Vagina (tissue), 2 donors: ENCODE data around the gene SEZ6L. TPM values are rescaled to one million over a fixed set of nuclear protein-coding genes. Genes with fewer than 3 reads are reported as not detected.

Experiments
- DNase-seq, 2 donors: peaks; one replicate each; pipeline ENCODE4 v3.0.0-alpha.2; 2017; ENCODE audit errors: extremely low spot score in 2 of 2
- H3K27ac ChIP-seq: fragments of 200-600 bp; sonication (generic); one replicate; pipeline ENCODE4 v1.5.1; 2019
- H3K27me3 ChIP-seq: fragments of 200-600 bp; sonication (generic); one replicate; pipeline ENCODE4 v1.5.1; 2019
- H3K36me3 ChIP-seq, 2 donors: fragments of 200-600 bp; sonication (generic); one replicate each; pipeline ENCODE4 v1.5.1; 2017 to 2019
- H3K4me1 ChIP-seq: fragments of 200-600 bp; sonication (generic); one replicate; pipeline ENCODE4 v1.5.1; 2019
- H3K4me3 ChIP-seq, 2 donors: fragments of 200-600 bp; sonication (generic); 1 replicate in 1 of 2; 2 replicates in 1 of 2; pipeline ENCODE4 v1.5.1; 2016 to 2019
- H3K9me3 ChIP-seq: fragments of 200-600 bp; sonication (generic); one replicate; pipeline ENCODE4 v1.5.1; 2019
- CTCF ChIP-seq, 3 experiments: fragments of 450-650 bp in 2 of 3; fragments of 200-600 bp in 1 of 3; sonication (generic) in 1 of 3; IDR thresholded peaks; one replicate each; pipeline ENCODE4 v1.5.1; 2017 to 2019; ENCODE audit warnings: antibody characterized with exemption in 3 of 3, mild to moderate bottlenecking in 2 of 3, moderate library complexity in 2 of 3
- POLR2A ChIP-seq, 2 donors: fragments of 450-650 bp; IDR thresholded peaks; one replicate each; pipeline ENCODE4 v1.6.1; 2017; ENCODE audit warnings: antibody characterized with exemption in 2 of 2, mild to moderate bottlenecking in 2 of 2, moderate library complexity in 2 of 2
- POLR2AphosphoS5 ChIP-seq, 2 donors: sonication (generic); formaldehyde crosslinking; IDR thresholded peaks; one replicate each; pipeline ENCODE4 v1.9.0; 2017; ENCODE audit warnings: antibody characterized with exemption in 2 of 2, mild to moderate bottlenecking in 2 of 2, low read depth in 1 of 2; ENCODE audit not compliant: insufficient read depth in 1 of 2
- intact Hi-C: fragments of 100-400 bp; cut with DNase I; formaldehyde crosslinking; loops from one replicate; pipeline ENCODE4 v1.15.1; 2023
- total RNA-seq: library from RNA; depleted of rRNA; stranded (reverse); fragments of >200 nt; gene quantifications from one replicate; pipeline ENCODE4 v1.2.3, GENCODE V29; 2016

The SEZ6L gene
- total RNA-seq, 1 donor from 2014 or later = 1.2 TPM

GRCh38 chr22:26377170-26377830 lies 208.0 kb downstream of the SEZ6L start:
- intact Hi-C loops = no loop called here
- H3K4me1 ChIP-seq = no peaks in the 10 kb centered on the region
- H3K27ac ChIP-seq = no peak overlapping the region
- TF ChIP-seq POLR2A (IDR thresholded peaks at IDR 0.05) = no peak
- TF ChIP-seq CTCF (IDR thresholded peaks at IDR 0.05) = no peak
- no peak for TF ChIP-seq POLR2AphosphoS5 (IDR thresholded peaks at IDR 0.05; ENCODE audit: insufficient read depth in 1 of 2, low read depth in 1 of 2)
- no peaks in the 10 kb centered on the region for H3K27me3 ChIP-seq
- H3K9me3 ChIP-seq = no peaks in the 10 kb centered on the region
- H3K4me3 ChIP-seq = no peak overlapping the region
- no peaks in the 10 kb centered on the region for H3K36me3 ChIP-seq
- DNase-seq = no peak

GRCh38 chr22:26380072-26380830 lies 211.0 kb downstream of the SEZ6L start:
- intact Hi-C loops = no loop called here
- H3K4me1 ChIP-seq = no peaks in the 10 kb centered on the region
- H3K27ac ChIP-seq = no peak overlapping the region
- TF ChIP-seq CTCF (IDR thresholded peaks at IDR 0.05) = no peak
- TF ChIP-seq POLR2A (IDR thresholded peaks at IDR 0.05) = no peak
- no peak for TF ChIP-seq POLR2AphosphoS5 (IDR thresholded peaks at IDR 0.05; ENCODE audit: insufficient read depth in 1 of 2, low read depth in 1 of 2)
- H3K27me3 ChIP-seq = no peaks in the 10 kb centered on the region
- no peaks in the 10 kb centered on the region for H3K9me3 ChIP-seq
- no peak for DNase-seq
- H3K36me3 ChIP-seq = no peaks in the 10 kb centered on the region
- H3K4me3 ChIP-seq = no peak overlapping the region

- intact Hi-C loops = no loop called here
- Histone ChIP-seq H3K27me3 (no peaks in the 10 kb centered on the region), H3K36me3 (no peaks in the 10 kb centered on the region), H3K4me1 (no peaks in the 10 kb centered on the region), H3K9me3 (no peaks in the 10 kb centered on the region), H3K27ac (no peak overlapping the region), H3K4me3 (no peak overlapping the region)
- TF ChIP-seq POLR2A (IDR thresholded peaks at IDR 0.05) (no peak), CTCF (IDR thresholded peaks at IDR 0.05) (no peak), POLR2AphosphoS5 (IDR thresholded peaks at IDR 0.05; ENCODE audit: insufficient read depth in 1 of 2, low read depth in 1 of 2) (no peak)
- no peak for DNase-seq
Observed at GRCh38 chr22:26382782-26383181, 213.5 kb downstream of the SEZ6L start.

GRCh38 chr22:26383968-26384556 lies 214.8 kb downstream of the SEZ6L start:
- Histone ChIP-seq H3K9me3 (no peaks in the 10 kb centered on the region), H3K4me3 (no peak overlapping the region), H3K27me3 (no peaks in the 10 kb centered on the region)

More at GRCh38 chr22:26383968-26384556, 214.8 kb downstream of the SEZ6L start:
- H3K4me1 ChIP-seq = no peaks in the 10 kb centered on the region
- no peaks in the 10 kb centered on the region for H3K36me3 ChIP-seq
- H3K27ac ChIP-seq = no peak overlapping the region
- TF ChIP-seq CTCF (IDR thresholded peaks at IDR 0.05) = no peak
- no peak for TF ChIP-seq POLR2A (IDR thresholded peaks at IDR 0.05)
- TF ChIP-seq POLR2AphosphoS5 (IDR thresholded peaks at IDR 0.05; ENCODE audit: insufficient read depth in 1 of 2, low read depth in 1 of 2) = no peak
- DNase-seq = no peak
- intact Hi-C loops = no loop called here
